A549 (cell line): ENCODE data around the gene NPAS2.

Experiments used
- CTCF ChIP-seq: fragments of >200 bp; sonication (Bioruptor Twin); formaldehyde crosslinking; IDR thresholded peaks from 3 replicates; pipeline ENCODE4 v1.5.1; 2016
- POLR2A ChIP-seq: IDR thresholded peaks from 2 replicates; pipeline ENCODE4 v1.6.1; 2012; ENCODE audit warnings: mild to moderate bottlenecking, low read length
- RFX5 ChIP-seq: fragments of 450-650 bp; IDR thresholded peaks from 2 replicates; pipeline ENCODE4 v1.7.1; 2014; ENCODE audit warnings: antibody characterized with exemption, mild to moderate bottlenecking, moderate library complexity

- TF ChIP-seq RFX5 (no peak), CTCF (no peak), POLR2A (no peak)
These were observed 147.8 kb downstream of the NPAS2 start for GRCh38 chr2:100967716-100968115.
